HepG2 (cell line): ENCODE results near the gene PCGF5. TPM values are rescaled to one million over a fixed set of nuclear protein-coding genes. Genes with fewer than 3 reads are reported as not detected.
A peak's percentile ranks its signal among the peaks of the same experiment; 100 is the strongest.

ENCODE experiments used
- ATF1 ChIP-seq: IDR thresholded peaks from 2 replicates; pipeline ENCODE4 v1.6.1; 2016; ENCODE audit warnings: mild to moderate bottlenecking, control low read depth
- ATF2 ChIP-seq: sonication (generic); formaldehyde crosslinking; IDR thresholded peaks from 2 replicates; pipeline ENCODE4 v1.4.0; 2020; ENCODE audit warnings: missing genetic modification reagents
- ATF7 ChIP-seq, 2 experiments: fragments of 450-650 bp in 1 of 2; sonication (generic) in 1 of 2; formaldehyde crosslinking in 1 of 2; IDR thresholded peaks; 2 replicates each; pipeline versions ENCODE4 v1.4.0 to v1.6.1; 2016 to 2020; ENCODE audit warnings: antibody characterized with exemption in 1 of 2, mild to moderate bottlenecking in 1 of 2, missing genetic modification reagents in 1 of 2
- CREB1 ChIP-seq, 2 experiments: fragments of 450-650 bp in 1 of 2; IDR thresholded peaks; 2 replicates each; pipeline ENCODE4 v1.6.1; 2016 to 2017; ENCODE audit warnings: control low read depth in 1 of 2, mild to moderate bottlenecking in 1 of 2, missing compliant biosample characterization in 1 of 2, missing genetic modification characterization in 1 of 2
- HDAC6 ChIP-seq: fragments of 200-600 bp; sonication (generic); IDR thresholded peaks from 2 replicates; pipeline ENCODE4 v1.7.0; 2017; ENCODE audit warnings: mild to moderate bottlenecking, antibody characterized with exemption, low read length, low read depth
- MEF2D ChIP-seq: sonication (generic); formaldehyde crosslinking; IDR thresholded peaks from 2 replicates; pipeline ENCODE4 v1.5.1; 2020; ENCODE audit warnings: mild to moderate bottlenecking, missing genetic modification reagents
- MNT ChIP-seq: fragments of 450-650 bp; IDR thresholded peaks from 2 replicates; pipeline ENCODE4 v1.6.1; 2016
- MXD1 ChIP-seq: sonication (generic); formaldehyde crosslinking; IDR thresholded peaks from 2 replicates; pipeline ENCODE4 v1.4.0; 2020; ENCODE audit warnings: mild to moderate bottlenecking, missing genetic modification reagents
- NR1H2 ChIP-seq: sonication (generic); formaldehyde crosslinking; IDR thresholded peaks from 2 replicates; pipeline ENCODE4 v1.8.1; 2022; ENCODE audit warnings: low read depth, missing genetic modification reagents, borderline replicate concordance
- NR2F2 ChIP-seq: IDR thresholded peaks from 2 replicates; pipeline ENCODE4 v1.6.1; 2012; ENCODE audit warnings: low read depth, inconsistent platforms, borderline replicate concordance
- POLR2A ChIP-seq, 2 experiments: IDR thresholded peaks; 2 replicates each; pipeline ENCODE4 v1.6.1; 2011; ENCODE audit warnings: low read depth in 2 of 2, low read length in 2 of 2, mild to moderate bottlenecking in 1 of 2, moderate library complexity in 1 of 2; ENCODE audit not compliant: insufficient read depth in 1 of 2
- SATB2 ChIP-seq: sonication (generic); formaldehyde crosslinking; IDR thresholded peaks from 2 replicates; pipeline ENCODE4 v1.5.0; 2020; ENCODE audit warnings: missing genetic modification reagents
- TARDBP ChIP-seq: sonication (generic); formaldehyde crosslinking; IDR thresholded peaks from 2 replicates; pipeline ENCODE4 v1.8.0; 2022; ENCODE audit warnings: mild to moderate bottlenecking, missing genetic modification reagents
- THAP11 ChIP-seq: IDR thresholded peaks from 2 replicates; pipeline ENCODE4 v1.6.1; 2016; ENCODE audit warnings: missing biosample characterization, missing genetic modification reagents
- ZEB1 ChIP-seq: IDR thresholded peaks from 2 replicates; pipeline ENCODE4 v1.6.1; 2012; ENCODE audit warnings: mild to moderate bottlenecking, low read depth, inconsistent platforms; ENCODE audit not compliant: insufficient replicate concordance
- ZNF136 ChIP-seq: sonication (generic); formaldehyde crosslinking; IDR thresholded peaks from 2 replicates; pipeline ENCODE4 v1.8.1; 2022; ENCODE audit warnings: low read depth, mild to moderate bottlenecking, moderate library complexity, missing genetic modification reagents
- ZNF34 ChIP-seq: sonication (generic); formaldehyde crosslinking; IDR thresholded peaks from 2 replicates; pipeline ENCODE4 v1.4.0; 2020; ENCODE audit warnings: mild to moderate bottlenecking, missing genetic modification reagents, borderline replicate concordance
- ZNF891 ChIP-seq: sonication (generic); formaldehyde crosslinking; IDR thresholded peaks from 2 replicates; pipeline ENCODE4 v1.5.0; 2020; ENCODE audit warnings: mild to moderate bottlenecking, missing genetic modification reagents
- polyA plus RNA-seq, 8 experiments: library from polyadenylated mRNA; depleted of rRNA in 3 of 8; stranded (reverse) in 7 of 8; unstranded in 1 of 8; fragments of >200 nt; fragmentation: Illumina TruSeq in 4 of 8; extraction: Trizol in 4 of 8; gene quantifications; 2 replicates each; pipeline versions ENCODE4 v1.2.1 to v1.2.3, GENCODE V29; 2011 to 2016; ENCODE audit warnings: low read depth in 4 of 8, missing spikeins in 1 of 8, mixed read lengths in 1 of 8; ENCODE audit not compliant: insufficient read depth in 1 of 8
- total RNA-seq, 5 experiments: library from RNA; depleted of rRNA; stranded (reverse); fragments of >200 nt; fragmentation: Illumina TruSeq; extraction: Trizol; gene quantifications; 2 replicates each; pipeline ENCODE4 v1.2.3, GENCODE V29; 2016; ENCODE audit warnings: low read depth in 1 of 5
- TF ChIP-seq, protein P1 (sequence below): sonication (generic); formaldehyde crosslinking; IDR thresholded peaks from 2 replicates; pipeline ENCODE4 v1.8.0; 2022; ENCODE audit warnings: mild to moderate bottlenecking, missing genetic modification reagents, moderate library complexity
- TF ChIP-seq, protein P2 (sequence below), 2 experiments: IDR thresholded peaks; 2 replicates each; pipeline ENCODE4 v1.6.1; 2011 to 2012; ENCODE audit warnings: low read length in 2 of 2, borderline replicate concordance in 1 of 2, low read depth in 1 of 2, mild to moderate bottlenecking in 1 of 2, moderate library complexity in 1 of 2

PCGF5 gene
- total and polyA plus RNA-seq, 2 of the 13 experiments (the other 11 are each of a cell fraction or from before 2014, with no cell fraction given): 61.3 to 138 TPM

- 0 out of 2 replicates have a peak, but pooled peaks have one; percentile 46 for TF ChIP-seq CREB1 (IDR thresholded peaks at IDR 0.05)
- no peak; the same call in 1 of the 2 replicates for TF ChIP-seq CREB1 (CRISPR knock-in tag; IDR thresholded peaks at IDR 0.05)
- TF ChIP-seq HDAC6: no peak
- TF ChIP-seq, protein P1, sequence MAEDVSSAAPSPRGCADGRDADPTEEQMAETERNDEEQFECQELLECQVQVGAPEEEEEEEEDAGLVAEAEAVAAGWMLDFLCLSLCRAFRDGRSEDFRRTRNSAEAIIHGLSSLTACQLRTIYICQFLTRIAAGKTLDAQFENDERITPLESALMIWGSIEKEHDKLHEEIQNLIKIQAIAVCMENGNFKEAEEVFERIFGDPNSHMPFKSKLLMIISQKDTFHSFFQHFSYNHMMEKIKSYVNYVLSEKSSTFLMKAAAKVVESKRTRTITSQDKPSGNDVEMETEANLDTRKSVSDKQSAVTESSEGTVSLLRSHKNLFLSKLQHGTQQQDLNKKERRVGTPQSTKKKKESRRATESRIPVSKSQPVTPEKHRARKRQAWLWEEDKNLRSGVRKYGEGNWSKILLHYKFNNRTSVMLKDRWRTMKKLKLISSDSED (CRISPR knock-in tag): no peak
- peak in 1 of 2 experiments; percentile 49; a peak in 1 of 4 replicates for TF ChIP-seq POLR2A (IDR thresholded peaks at IDR 0.05; ENCODE audit: insufficient read depth in 1 of 2, low read depth in 2 of 2, low read length in 2 of 2)
- TF ChIP-seq SATB2 (CRISPR knock-in tag): no peak
- no peak for TF ChIP-seq ATF7 (IDR thresholded peaks at IDR 0.05)
- no peak for TF ChIP-seq ATF7 (CRISPR knock-in tag; IDR thresholded peaks at IDR 0.05)
- no peak for TF ChIP-seq MXD1
- peak; percentile 88; the same call in 1 of the 2 replicates for TF ChIP-seq MEF2D (CRISPR knock-in tag)
- peak; percentile 54; the same call in 1 of the 2 replicates for TF ChIP-seq ATF1 (CRISPR knock-in tag)
- no peak for TF ChIP-seq NR1H2 (CRISPR knock-in tag)
- no peak for TF ChIP-seq ZNF136
- TF ChIP-seq ZEB1: peak; percentile 74
- TF ChIP-seq THAP11 (CRISPR knock-in tag): 0 out of 2 replicates have a peak, but pooled peaks have one; percentile 26
- TF ChIP-seq ZNF891: no peak
- 0 out of 2 replicates have a peak, but pooled peaks have one; percentile 31 for TF ChIP-seq MNT
- TF ChIP-seq ZNF34: no peak
- TF ChIP-seq NR2F2: peak; percentile 49; the same call in 1 of the 2 replicates
- TF ChIP-seq, protein P2, sequence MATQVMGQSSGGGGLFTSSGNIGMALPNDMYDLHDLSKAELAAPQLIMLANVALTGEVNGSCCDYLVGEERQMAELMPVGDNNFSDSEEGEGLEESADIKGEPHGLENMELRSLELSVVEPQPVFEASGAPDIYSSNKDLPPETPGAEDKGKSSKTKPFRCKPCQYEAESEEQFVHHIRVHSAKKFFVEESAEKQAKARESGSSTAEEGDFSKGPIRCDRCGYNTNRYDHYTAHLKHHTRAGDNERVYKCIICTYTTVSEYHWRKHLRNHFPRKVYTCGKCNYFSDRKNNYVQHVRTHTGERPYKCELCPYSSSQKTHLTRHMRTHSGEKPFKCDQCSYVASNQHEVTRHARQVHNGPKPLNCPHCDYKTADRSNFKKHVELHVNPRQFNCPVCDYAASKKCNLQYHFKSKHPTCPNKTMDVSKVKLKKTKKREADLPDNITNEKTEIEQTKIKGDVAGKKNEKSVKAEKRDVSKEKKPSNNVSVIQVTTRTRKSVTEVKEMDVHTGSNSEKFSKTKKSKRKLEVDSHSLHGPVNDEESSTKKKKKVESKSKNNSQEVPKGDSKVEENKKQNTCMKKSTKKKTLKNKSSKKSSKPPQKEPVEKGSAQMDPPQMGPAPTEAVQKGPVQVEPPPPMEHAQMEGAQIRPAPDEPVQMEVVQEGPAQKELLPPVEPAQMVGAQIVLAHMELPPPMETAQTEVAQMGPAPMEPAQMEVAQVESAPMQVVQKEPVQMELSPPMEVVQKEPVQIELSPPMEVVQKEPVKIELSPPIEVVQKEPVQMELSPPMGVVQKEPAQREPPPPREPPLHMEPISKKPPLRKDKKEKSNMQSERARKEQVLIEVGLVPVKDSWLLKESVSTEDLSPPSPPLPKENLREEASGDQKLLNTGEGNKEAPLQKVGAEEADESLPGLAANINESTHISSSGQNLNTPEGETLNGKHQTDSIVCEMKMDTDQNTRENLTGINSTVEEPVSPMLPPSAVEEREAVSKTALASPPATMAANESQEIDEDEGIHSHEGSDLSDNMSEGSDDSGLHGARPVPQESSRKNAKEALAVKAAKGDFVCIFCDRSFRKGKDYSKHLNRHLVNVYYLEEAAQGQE (IDR thresholded peaks at IDR 0.05; ENCODE audit: borderline replicate concordance in 1 of 2, low read depth in 1 of 2, low read length in 2 of 2): peak in 1 of 2 experiments; percentile 63; a peak in 2 of 4 replicates
- TF ChIP-seq ATF2: peak; percentile 62; the same call in 1 of the 2 replicates
- peak; percentile 80; the same call in 1 of the 2 replicates for TF ChIP-seq TARDBP (CRISPR knock-in tag)
Observed at GRCh38 chr10:91219371-91220193, 881 bp upstream of the PCGF5 start (continued).
